Heart left ventricle (tissue), 13 donors: ENCODE measurements around the gene GAGE12J.
"Not testable (repeated sequence)": the region's sequence is repeated elsewhere in the genome, so short reads cannot be mapped to it uniquely, and the experiment has no call there.

Source experiments
- POLR2A ChIP-seq, 2 donors: fragments of 450-650 bp; IDR thresholded peaks; one replicate each; pipeline ENCODE4 v1.6.1; 2017; ENCODE audit warnings: antibody characterized with exemption in 2 of 2, mild to moderate bottlenecking in 2 of 2, moderate library complexity in 2 of 2
- TF ChIP-seq, protein P1 (sequence below), 12 donors: fragments of 200-600 bp; sonication (generic) in 4 of 12; IDR thresholded peaks; one replicate each; pipeline versions ENCODE4 v1.5.0 to v1.8.0; 2018 to 2022; ENCODE audit warnings: antibody characterized with exemption in 12 of 12, mild to moderate bottlenecking in 5 of 12
- donor health status: ischemic (EF 13 %, LVEDD 7.1; RV severe dilation, severe dysfunction).
- donor health status: DM: no; HTN: yes; CAD: no.
- donor health status: DM: no; HTN: no; CAD: no.
- donor health status: ischemic (EF 25% LVEDD 6.9; RV normal size, moderate dysfunction).
- donor health status: ischemic (EF 25% LVEDD 5.7; RV mildly dilated, moderate dysfunction).
- donor health status: ischemic (EF 35%, LVEDD 5.7; RV mildly dilated, moderate dysfunction).
- donor health status: nonischemic (EF 11% LVEDD 7.7; RV severe dilation, severe dysfunction).
- donor health status: DM: yes; HTN: yes; CAD: no.
- donor health status: PGD.
- donor health status: ischemic (EF 29% LVEDD 5.4; RV normal size, mild dysfunction).
- donor health status: nonischemic (EF 23%, LVEDD 6.1; RV moderate dilation, normal function).

DNA sequence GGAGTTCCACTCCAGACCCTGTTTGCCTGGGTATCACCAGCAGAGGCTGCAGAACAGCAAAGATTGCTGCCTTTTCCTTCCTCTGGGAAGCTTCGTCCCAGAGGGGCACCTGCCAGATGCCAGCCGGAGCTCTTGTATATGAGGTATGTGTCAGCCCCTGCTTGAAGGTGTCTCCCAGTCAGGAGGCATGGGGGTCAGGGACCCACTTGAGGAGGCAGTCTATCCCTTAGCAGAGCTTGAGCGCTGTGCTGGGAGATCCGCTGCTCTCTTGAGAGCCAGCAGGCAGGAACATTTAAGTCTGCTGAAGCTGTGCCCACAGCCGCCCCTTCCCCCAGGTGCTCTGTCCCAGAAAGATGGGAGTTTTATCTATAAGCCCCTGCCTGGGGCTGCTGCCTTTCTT lies 22.5 kb upstream of the GAGE12J start:
- TF ChIP-seq, protein P1, sequence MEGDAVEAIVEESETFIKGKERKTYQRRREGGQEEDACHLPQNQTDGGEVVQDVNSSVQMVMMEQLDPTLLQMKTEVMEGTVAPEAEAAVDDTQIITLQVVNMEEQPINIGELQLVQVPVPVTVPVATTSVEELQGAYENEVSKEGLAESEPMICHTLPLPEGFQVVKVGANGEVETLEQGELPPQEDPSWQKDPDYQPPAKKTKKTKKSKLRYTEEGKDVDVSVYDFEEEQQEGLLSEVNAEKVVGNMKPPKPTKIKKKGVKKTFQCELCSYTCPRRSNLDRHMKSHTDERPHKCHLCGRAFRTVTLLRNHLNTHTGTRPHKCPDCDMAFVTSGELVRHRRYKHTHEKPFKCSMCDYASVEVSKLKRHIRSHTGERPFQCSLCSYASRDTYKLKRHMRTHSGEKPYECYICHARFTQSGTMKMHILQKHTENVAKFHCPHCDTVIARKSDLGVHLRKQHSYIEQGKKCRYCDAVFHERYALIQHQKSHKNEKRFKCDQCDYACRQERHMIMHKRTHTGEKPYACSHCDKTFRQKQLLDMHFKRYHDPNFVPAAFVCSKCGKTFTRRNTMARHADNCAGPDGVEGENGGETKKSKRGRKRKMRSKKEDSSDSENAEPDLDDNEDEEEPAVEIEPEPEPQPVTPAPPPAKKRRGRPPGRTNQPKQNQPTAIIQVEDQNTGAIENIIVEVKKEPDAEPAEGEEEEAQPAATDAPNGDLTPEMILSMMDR (IDR thresholded peaks at IDR 0.05): not testable (repeated sequence)
- TF ChIP-seq POLR2A (IDR thresholded peaks at IDR 0.05): not testable (repeated sequence)
